HepG2 (cell line): ENCODE data around the gene COPS7A. TPM values are rescaled to one million over a fixed set of nuclear protein-coding genes. Genes with fewer than 3 reads are reported as not detected.

Experiments
- ATAC-seq: fragments of 200-7000 bp; cut with Tn5 transposase; 3 replicates; pipeline ENCODE4 v1.9.1; 2020; ENCODE audit warnings: mild to moderate bottlenecking, moderate library complexity
- BruUV-seq: library from RNA; stranded (reverse); fragments of 400-500 nt; replicated peaks from 2 replicates; lab custom pipeline; 2021; lab: Mats Ljungman, UMichigan
- CTCF ChIA-PET: fragments of 300-600 bp; formaldehyde crosslinking; extraction: SDS; loops from one replicate; lab custom pipeline; 2021; ENCODE audit warnings: low total read pairs, inconsistent platforms, low intra/inter-chr PET ratio; lab: Yijun Ruan, JAX
- POLR2A ChIA-PET: fragments of 350-600 bp; sonication (Branson Sonifier 250); formaldehyde crosslinking; loops from one replicate; lab custom pipeline; 2020; ENCODE audit warnings: antibody characterized with exemption, inconsistent platforms; lab: Yijun Ruan, JAX
- DNase-seq: peaks from one replicate; pipeline ENCODE4 v3.0.0-alpha.2; 2015; ENCODE audit warnings: low spot score
- FAIRE-seq: peaks from 3 replicates; lab custom pipeline; 2011; peaks lifted over from hg19 to GRCh38; lab: Jason Lieb, UNC
- H2AFZ ChIP-seq: one replicate; pipeline ENCODE4 v1.6.1; 2011; ENCODE audit warnings: low read length, inconsistent platforms
- H3K27ac ChIP-seq: fragments of 300-600 bp; 3 replicates; pipeline ENCODE4 v1.8.0; 2011; ENCODE audit warnings: mixed run types, mild to moderate bottlenecking, mixed read lengths, low read length, inconsistent platforms; ENCODE audit not compliant: insufficient read depth; ENCODE audit errors: extremely low read length
- H3K27me3 ChIP-seq, 2 experiments: fragments of 200-600 bp in 1 of 2; 2 replicates in 1 of 2; 3 replicates in 1 of 2; pipeline versions ENCODE4 v1.6.0 to v1.8.0; 2011; ENCODE audit warnings: low read length in 2 of 2, mild to moderate bottlenecking in 2 of 2, moderate library complexity in 2 of 2, inconsistent platforms in 1 of 2; ENCODE audit not compliant: insufficient read depth in 2 of 2, control insufficient read depth in 1 of 2
- H3K36me3 ChIP-seq, 2 experiments: fragments of 200-600 bp in 1 of 2; replicated peaks in 1 of 2; 2 replicates in 1 of 2; 3 replicates in 1 of 2; pipeline versions ENCODE4 v1.5.1 to v1.8.0; 2011; ENCODE audit warnings: low read length in 2 of 2, inconsistent platforms in 1 of 2; ENCODE audit not compliant: insufficient read depth in 2 of 2, control insufficient read depth in 1 of 2
- H3K4me1 ChIP-seq: 2 replicates; pipeline ENCODE4 v1.5.1; 2012; ENCODE audit warnings: low read length, inconsistent platforms; ENCODE audit not compliant: insufficient read depth
- H3K4me2 ChIP-seq: 2 replicates; pipeline ENCODE4 v1.6.0; 2011; ENCODE audit warnings: low read depth, low read length, inconsistent platforms
- H3K4me3 ChIP-seq, 3 experiments: fragments of 200-600 bp in 1 of 3; sonication (generic), shearing (Covaris generic) in 1 of 3; replicated peaks in 1 of 3; 2 replicates each; pipeline ENCODE4 v1.5.1; 2011 to 2016; ENCODE audit warnings: low read length in 3 of 3, inconsistent platforms in 2 of 3, low read depth in 2 of 3, mild to moderate bottlenecking in 2 of 3, control low read depth in 1 of 3, mixed read lengths in 1 of 3; ENCODE audit not compliant: insufficient read depth in 1 of 3
- H3K79me2 ChIP-seq: one replicate; pipeline ENCODE4 v1.6.1; 2011; ENCODE audit warnings: low read length, inconsistent platforms; ENCODE audit not compliant: insufficient read depth
- H3K9ac ChIP-seq: 2 replicates; pipeline ENCODE4 v1.6.0; 2011; ENCODE audit warnings: mild to moderate bottlenecking, low read depth, low read length, inconsistent platforms; ENCODE audit not compliant: insufficient read depth
- H3K9me3 ChIP-seq: 2 replicates; pipeline ENCODE4 v1.5.1; 2012; ENCODE audit warnings: mild to moderate bottlenecking, low read length
- H4K20me1 ChIP-seq: 2 replicates; pipeline ENCODE4 v1.6.0; 2011; ENCODE audit warnings: inconsistent platforms, mild to moderate bottlenecking, low read length, moderate library complexity; ENCODE audit not compliant: insufficient read depth
- NFATC3 ChIP-seq: sonication (generic); formaldehyde crosslinking; IDR thresholded peaks from 2 replicates; pipeline ENCODE4 v1.5.1; 2020; ENCODE audit warnings: mild to moderate bottlenecking, missing genetic modification reagents
- RBM22 ChIP-seq: fragments of 200-400 bp; formaldehyde crosslinking; optimal IDR thresholded peaks from 2 replicates; pipeline ENCODE3; 2017; ENCODE audit warnings: mild to moderate bottlenecking, low read length, moderate library complexity
- ZFP82 ChIP-seq: sonication (generic); formaldehyde crosslinking; IDR thresholded peaks from 2 replicates; pipeline ENCODE4 v1.5.1; 2020; ENCODE audit warnings: mild to moderate bottlenecking, missing genetic modification reagents, borderline replicate concordance
- ZNF574 ChIP-seq: sonication (generic); formaldehyde crosslinking; IDR thresholded peaks from 2 replicates; pipeline ENCODE4 v1.4.0; 2020; ENCODE audit warnings: missing genetic modification reagents
- ZNF660 ChIP-seq: sonication (generic); formaldehyde crosslinking; IDR thresholded peaks from 2 replicates; pipeline ENCODE4 v1.5.1; 2020; ENCODE audit warnings: mild to moderate bottlenecking, low read depth, missing genetic modification reagents, borderline replicate concordance
- WGBS: methylation state at CpG from one replicate; pipeline ENCODE4 v1.1.6; 2017; ENCODE audit warnings: low lambda C conversion rate; 5-methylcytosine and 5-hydroxymethylcytosine counted together
- in situ Hi-C: cut with HindIII; loops from 2 replicates; pipeline ENCODE4 v1.10.0; 2017; ENCODE audit warnings: low pct_unique_long_range_greater_than_20kb; ENCODE audit not compliant: extremely low pct_ligation_motif_present
- intact Hi-C: fragments of 100-400 bp; cut with micrococcal nuclease; formaldehyde crosslinking; loops from one replicate; pipeline ENCODE4 v1.10.0; 2022; ENCODE audit not compliant: unreplicated experiment
- polyA plus RNA-seq, 8 experiments: library from polyadenylated mRNA; depleted of rRNA in 3 of 8; stranded (reverse) in 7 of 8; unstranded in 1 of 8; fragments of >200 nt; fragmentation: Illumina TruSeq in 4 of 8; extraction: Trizol in 4 of 8; gene quantifications; 2 replicates each; pipeline versions ENCODE4 v1.2.1 to v1.2.3, GENCODE V29; 2011 to 2016; ENCODE audit warnings: low read depth in 4 of 8, missing spikeins in 1 of 8, mixed read lengths in 1 of 8; ENCODE audit not compliant: insufficient read depth in 1 of 8
- total RNA-seq, 5 experiments: library from RNA; depleted of rRNA; stranded (reverse); fragments of >200 nt; fragmentation: Illumina TruSeq; extraction: Trizol; gene quantifications; 2 replicates each; pipeline ENCODE4 v1.2.3, GENCODE V29; 2016; ENCODE audit warnings: low read depth in 1 of 5

The COPS7A gene
- total and polyA plus RNA-seq, 2 of the 13 experiments (the other 11 are each of a cell fraction or from before 2014, with no cell fraction given), result 40.0 to 73.6 TPM

- no peak for TF ChIP-seq ZNF574 (CRISPR knock-in tag)
- no peak for TF ChIP-seq RBM22
- no peak for TF ChIP-seq NFATC3 (CRISPR knock-in tag)
- no peak for TF ChIP-seq ZNF660 (CRISPR knock-in tag)
- TF ChIP-seq ZFP82 (CRISPR knock-in tag), result 0 out of 2 replicates have a peak, but pooled peaks have one; percentile 2
- intact Hi-C loops, result no loop called here
- ATAC-seq (no peak), DNase-seq (no peak), FAIRE-seq (no peak)
- 11% methylated on average over 7 of the region's 7 CpGs for WGBS
- 0 out of 2 replicates have a peak overlapping the region, but pooled peaks have one; percentile 90 for H3K9ac ChIP-seq
- H2AFZ ChIP-seq, result no peak overlapping the region
- H3K4me3 ChIP-seq, result peak overlapping the region; percentile 81 to 91 (median 86); a peak in 4 of 6 replicates
- in situ Hi-C loops, result no loop called here
- H3K36me3 ChIP-seq, result peaks cover 0 to 8% of the 10 kb centered on the region in 2 experiments; a peak in 1 of 5 replicates
- CTCF ChIA-PET, result no interaction called here
- no peak overlapping the region for H3K27ac ChIP-seq
- peak overlapping the region; percentile 80 for H3K4me2 ChIP-seq
- peaks cover 20% of the 10 kb centered on the region for H3K79me2 ChIP-seq
- POLR2A ChIA-PET, result interaction anchor here (1.2 to 8.3 kb wide), 5 partner anchors 11 to 151 kb away, joined by 3 to 162 read pairs (median 27); partner anchors contain the start of genes CDCA3, COPS7A, MLF2 and USP5
- H4K20me1 ChIP-seq, result 0 out of 2 replicates have a peak, but pooled peaks cover 6% of the 10 kb centered on the region
- peaks cover 73% of the 10 kb centered on the region for H3K4me1 ChIP-seq
- no peaks in the 10 kb centered on the region for H3K27me3 ChIP-seq
- no peaks in the 10 kb centered on the region for H3K9me3 ChIP-seq
- no TSS peak for BruUV-seq
These were observed 41.3 kb downstream of the COPS7A start for GRCh38 chr12:6765048-6765633.
